ENCODE results near the gene SLTM.
"Not testable (repeated sequence)": the region's sequence is repeated elsewhere in the genome, so short reads cannot be mapped to it uniquely, and the experiment has no call there.

The SLTM gene

DNA sequence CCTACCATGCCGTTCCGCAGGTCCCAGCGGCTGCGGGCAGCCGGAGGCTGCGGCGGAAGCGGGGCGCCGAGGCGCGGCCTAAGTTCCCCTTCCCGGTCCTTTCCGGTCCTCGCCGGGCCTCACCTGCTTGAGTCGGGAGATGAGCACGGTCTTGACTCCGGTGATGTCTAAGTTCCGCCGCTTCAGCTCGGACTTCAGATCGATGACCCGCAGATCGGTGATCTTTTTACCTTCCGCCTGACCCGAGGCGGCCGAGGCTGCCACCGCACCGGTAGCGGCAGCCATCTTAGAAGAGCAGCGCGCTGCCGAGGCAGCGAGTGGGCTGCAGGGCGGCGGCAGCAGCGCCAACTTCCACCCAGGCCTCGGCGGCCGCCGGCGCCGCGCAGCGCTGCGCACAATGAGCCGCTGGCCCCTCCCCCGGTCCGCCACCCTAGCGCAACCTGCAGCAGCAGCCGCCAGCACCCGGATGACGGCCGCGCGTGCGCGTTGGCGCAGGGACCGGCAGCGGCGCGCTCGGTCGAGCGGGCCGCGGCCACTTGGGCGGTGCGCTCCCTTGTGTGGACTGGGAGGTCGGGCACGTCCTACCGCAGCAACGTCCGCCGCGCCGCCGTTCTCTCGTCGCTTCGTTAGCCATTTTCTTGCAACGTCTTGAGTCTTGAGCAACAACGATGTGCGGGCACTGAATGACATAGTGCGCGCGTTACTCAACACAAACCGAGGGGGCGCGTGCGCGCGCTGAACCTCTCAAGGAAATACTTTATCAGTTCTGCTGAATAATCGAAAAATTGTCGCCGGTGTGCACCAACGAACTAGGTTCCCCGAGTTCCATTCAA lies at the start of gene SLTM:
Gene SLTM, minus strand, starts transcription at position 399 of the 833 bp plus-strand sequence. Its CDS starts 114 bp downstream, at position 285.
- peak; percentile 92 for DNase-seq (ENCODE audit: low read depth)

DNA sequence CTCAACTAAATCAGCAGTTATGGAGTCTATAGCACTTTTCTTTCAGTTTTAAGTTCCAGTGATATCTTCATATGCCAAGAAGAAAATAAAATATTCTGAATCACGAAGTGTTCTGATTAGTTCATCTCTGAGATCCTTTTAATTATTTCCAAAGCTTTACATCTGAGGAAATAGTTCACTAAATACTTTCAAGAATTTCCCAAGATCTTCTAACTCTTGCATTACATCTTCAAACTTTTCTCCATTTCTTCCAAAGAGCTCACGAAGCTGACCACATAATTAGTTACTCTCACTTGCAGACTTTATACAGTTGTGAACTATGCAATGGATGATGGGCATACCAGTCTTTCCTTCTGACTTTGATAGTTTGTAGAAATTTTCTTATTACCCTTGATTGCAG lies 49.8 kb upstream of the SLTM start:
- no peak for DNase-seq (ENCODE audit: low read depth)

DNA sequence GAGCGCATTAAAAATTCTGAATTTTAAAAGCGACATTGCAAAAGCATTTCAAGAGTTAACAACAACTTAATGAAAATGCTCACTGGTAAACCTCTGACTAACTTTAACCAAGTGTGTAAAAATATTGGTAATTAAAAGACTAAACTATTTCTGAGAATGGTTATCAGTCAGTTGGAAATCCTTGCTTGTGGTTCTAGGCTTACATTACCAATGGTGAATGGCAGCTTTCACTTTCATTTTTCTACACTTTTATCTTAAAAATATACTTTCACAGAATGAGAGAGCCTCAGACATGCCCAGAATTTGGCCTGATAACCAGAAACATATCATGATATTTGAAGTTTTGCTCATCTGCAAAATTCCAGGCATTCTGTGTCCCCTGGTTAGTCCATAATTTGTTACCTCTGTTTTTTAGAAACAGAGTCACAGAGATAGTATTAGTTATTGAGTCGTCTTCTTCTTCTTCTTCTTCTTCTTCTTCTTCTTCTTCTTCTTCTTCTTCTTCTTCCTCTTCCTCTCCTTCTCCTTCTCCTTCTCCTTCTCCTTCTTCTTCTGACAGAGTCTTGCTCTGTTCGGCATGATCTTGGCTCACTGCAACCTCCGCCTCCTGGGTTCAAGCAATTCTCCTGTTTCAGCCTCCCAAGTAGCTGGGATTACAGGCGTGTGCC lies 48.5 kb upstream of the SLTM start:
- no peak for DNase-seq (ENCODE audit: low read depth)

GRCh38 chr15:58980351-58980939 lies 47.0 kb upstream of the SLTM start:
- no peak for DNase-seq (ENCODE audit: low read depth)

DNA sequence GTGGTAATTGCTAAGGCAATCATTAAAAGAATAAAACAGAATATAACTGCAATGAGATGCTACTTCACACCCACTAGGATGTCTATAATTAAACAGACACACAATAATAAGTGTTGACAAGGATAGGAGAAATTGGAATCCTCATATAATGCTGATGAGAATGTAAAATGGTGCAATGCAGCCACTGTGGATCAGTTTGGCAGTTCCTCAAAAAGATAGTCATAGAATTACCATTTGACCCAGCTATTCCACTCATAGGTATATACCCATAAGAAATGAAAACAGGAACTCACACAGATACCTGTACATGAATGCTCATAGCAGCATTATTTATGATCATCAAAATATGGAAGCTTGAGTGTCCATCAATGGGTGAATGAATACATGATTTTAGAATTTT lies 44.4 kb upstream of the SLTM start:
- DNase-seq (ENCODE audit: low read depth) = no peak

GRCh38 chr15:58967479-58967878 lies 34.0 kb upstream of the SLTM start:
- no peak for DNase-seq (ENCODE audit: low read depth)

GRCh38 chr15:58966698-58967097 lies 33.2 kb upstream of the SLTM start:
- no peak for DNase-seq (ENCODE audit: low read depth)

DNA sequence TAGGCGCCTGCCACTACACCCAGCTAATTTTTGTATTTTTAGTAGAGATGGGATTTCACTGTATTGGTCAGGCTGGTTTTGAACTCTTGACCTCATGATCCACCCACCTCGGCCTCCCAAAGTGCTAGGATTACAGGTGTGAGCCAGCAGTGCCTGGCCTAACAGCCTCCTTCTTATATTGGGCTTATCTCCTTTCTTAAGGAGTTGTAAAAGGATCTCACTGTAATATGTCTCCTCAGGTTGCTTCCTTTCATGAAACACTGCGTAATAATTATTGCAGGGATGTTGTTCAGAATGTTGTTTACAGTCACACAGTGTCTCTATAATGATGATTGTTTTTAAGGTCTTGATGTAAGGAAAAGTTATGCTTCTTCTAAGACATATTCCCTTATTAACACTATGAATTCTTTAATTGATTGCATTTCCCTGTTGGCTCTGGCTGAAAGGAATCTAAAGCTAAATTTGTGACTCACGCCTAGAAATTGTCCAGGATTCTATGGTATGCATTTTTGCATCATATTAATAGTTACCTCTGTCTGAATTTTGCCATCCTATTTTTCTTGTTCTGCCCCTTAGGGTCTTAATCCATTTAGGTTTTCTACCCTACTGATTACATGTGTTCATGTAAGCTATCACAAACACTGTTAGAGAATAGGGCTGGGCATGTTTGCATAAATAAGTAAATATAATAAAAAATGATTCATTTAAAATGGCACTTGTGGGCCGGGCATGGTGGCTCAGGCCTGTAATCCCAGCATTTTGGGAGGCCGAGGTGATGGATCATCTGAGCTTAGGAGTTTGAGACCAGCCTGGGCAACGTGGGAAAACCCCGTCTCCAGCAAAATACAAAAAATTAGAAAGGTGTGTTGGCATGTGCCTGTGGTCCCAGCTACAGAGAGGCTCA lies 29.4 kb upstream of the SLTM start:
- no peak for DNase-seq (ENCODE audit: low read depth)

DNA sequence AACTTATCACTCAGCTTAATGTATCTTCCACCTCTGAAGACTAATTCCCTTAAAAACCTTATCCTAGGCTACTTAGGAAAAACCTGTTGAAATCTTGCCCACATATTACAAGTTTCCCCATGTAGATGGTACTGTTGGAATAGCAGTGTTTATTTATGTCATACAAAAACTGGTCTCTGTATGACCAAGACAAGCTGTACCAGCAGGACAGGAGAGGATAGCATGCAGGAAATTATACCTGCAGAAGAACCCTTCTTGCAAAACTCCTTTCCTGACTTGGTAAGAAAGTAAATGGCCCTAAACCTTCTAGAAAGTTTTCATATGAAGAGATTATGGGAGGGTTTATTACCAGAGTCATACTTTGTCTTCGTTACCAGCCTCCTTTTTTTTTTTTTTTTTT lies 28.7 kb upstream of the SLTM start:
- DNase-seq (ENCODE audit: low read depth) = no peak

DNA sequence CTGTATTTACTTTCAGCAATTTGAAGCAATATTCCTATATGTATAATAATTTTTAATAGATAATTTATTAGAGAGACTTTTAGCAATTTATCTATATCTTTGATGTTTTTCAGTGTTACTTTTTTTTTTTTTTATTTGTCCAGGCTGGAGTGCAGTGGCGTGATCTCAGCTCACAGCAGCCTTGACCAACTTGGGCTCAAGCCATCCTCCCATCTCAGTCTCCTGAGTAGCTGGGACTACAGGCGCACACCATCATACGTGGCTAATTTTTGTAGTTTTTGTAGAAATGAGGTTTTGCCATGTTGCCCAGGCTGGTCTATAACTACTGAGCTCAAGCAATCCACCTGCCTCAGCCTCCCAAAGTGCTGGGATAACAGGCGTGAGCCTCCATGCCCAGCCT lies 25.3 kb upstream of the SLTM start:
- no peak for DNase-seq (ENCODE audit: low read depth)

DNA sequence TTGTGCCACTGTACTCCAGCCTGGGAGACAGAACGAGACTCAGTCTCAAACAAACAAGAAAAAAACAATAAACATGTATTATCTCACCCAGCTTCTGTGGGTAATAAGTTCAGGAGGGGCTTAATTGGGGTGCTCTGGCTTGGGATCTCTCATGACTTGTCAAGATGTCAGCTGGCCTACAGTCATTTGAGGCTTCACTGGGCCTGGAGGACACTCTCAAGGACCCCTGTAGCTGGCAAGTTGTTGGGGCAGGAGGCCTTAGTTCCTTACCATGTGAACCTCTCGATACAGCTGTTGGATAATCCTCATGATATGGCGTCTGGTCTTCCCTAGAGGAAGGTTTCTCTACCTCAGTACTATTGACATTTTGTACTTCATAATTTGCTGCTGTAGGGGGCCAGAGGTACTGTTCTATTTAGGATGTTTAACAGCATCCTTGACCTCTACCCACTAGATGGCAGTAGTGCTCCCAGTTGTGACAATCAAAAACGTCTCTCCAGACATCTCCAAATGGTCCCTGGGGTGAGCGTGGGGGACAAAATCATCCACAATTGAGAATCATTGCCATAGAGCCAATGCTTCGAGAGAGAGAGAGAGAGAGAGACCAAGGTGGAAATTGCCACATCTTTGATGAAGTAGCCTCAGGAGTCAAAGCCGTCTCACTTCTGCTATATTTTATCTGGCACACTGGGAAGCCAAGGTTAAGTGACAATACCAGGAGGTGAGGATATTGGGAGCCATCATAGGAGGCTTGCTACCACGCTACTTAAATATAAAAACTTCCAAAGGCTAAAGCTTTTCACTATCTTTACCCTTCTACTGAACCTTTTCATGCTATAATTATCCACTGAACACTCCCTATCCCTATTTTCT lies 23.9 kb upstream of the SLTM start:
- DNase-seq (ENCODE audit: low read depth) = peak; percentile 44

DNA sequence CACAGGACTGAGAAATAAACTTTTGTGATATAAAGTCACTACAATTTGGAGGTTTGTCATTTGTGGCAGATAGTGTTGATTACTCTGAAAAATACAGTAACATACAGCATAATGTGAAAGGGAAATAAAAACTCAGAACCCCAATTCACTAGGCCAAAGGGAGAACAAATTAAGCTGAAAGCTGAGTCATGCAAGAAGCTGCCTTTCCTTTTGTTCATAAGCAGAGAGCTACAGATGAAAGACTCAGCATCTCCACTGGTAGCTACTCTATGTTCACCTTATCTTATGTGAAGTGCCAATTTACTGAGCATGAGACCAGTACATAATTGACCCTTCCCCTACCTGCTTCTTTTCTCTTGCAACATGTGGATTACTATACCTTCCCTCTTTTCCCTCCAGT lies 19.3 kb upstream of the SLTM start:
- DNase-seq (ENCODE audit: low read depth) = no peak

- no peak for DNase-seq (ENCODE audit: low read depth)
These were observed 18.0 kb upstream of the SLTM start for GRCh38 chr15:58951388-58952007.

DNA sequence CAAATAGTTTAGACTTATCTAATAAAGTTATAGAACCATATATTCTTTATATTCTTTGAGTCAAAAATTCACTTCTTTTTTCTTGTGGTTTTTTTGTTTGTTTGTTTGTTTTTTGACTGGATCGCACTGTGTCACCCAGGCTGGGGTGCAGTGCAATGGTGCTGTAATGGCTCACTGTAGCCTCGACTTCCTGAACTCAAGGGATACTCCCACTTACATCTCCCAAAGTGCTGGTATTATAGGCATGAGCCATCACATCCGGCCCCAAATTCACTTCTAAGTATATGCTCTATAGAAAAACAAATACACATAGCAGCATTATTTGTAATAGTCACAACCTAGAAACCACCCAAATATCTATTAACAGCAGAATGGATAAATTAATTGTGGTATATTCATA lies 13.7 kb upstream of the SLTM start:
- DNase-seq (ENCODE audit: low read depth) = no peak

- DNase-seq (ENCODE audit: low read depth) = not testable (repeated sequence)
These were observed 1.5 kb upstream of the SLTM start for GRCh38 chr15:58934974-58935373.

- DNase-seq (ENCODE audit: low read depth) = no peak
These were observed 1.0 kb upstream of the SLTM start for GRCh38 chr15:58934521-58934920.

DNA sequence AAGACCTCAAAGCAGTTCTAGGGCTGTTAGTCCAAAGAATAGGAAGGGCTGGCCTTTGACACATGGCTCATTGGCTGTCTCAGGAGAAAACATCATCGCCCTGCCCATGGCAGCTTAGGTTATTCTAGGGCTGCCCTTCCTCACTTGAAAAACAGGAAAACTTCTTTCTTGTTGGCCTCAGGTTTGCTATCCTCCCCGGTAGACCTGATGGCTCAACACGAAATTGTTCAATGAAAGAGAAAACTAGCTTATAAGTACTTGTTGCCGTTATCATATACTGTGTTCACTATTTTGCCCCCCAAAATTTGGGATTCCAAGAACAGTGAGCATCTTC lies 602 bp upstream of the SLTM start:
- no peak for DNase-seq (ENCODE audit: low read depth)

DNA sequence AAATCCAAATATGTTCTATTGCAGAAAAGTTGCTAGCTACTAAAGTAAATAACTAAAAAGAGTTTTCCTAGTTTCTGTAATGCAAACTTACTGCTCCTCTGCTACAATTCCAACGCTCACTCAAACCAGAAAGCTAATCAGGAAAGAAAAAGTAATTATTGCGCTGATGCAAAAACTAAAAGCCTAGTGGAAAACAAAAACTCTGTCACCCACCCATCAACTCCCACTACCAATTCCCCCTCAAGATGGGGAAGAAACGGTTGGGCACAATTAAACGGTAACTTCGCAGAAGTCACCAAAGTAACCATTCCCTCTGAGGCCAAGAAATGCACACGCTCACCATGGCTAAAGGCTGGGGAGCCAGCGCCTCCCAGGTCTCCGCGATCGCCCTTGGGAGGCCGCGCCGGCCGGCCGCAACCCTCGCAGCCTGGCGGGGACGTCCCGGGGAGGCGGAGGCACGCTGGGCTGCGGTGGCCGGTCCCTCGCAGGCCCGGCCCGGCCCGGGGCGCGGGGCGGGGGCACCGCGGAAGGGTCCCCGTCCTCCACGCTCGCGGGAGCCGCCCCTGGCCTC lies 684 bp downstream of the SLTM start:
- no peak for DNase-seq (ENCODE audit: low read depth)

GRCh38 chr15:58931987-58932588 lies 1.4 kb downstream of the SLTM start:
- no peak for DNase-seq (ENCODE audit: low read depth)

DNA sequence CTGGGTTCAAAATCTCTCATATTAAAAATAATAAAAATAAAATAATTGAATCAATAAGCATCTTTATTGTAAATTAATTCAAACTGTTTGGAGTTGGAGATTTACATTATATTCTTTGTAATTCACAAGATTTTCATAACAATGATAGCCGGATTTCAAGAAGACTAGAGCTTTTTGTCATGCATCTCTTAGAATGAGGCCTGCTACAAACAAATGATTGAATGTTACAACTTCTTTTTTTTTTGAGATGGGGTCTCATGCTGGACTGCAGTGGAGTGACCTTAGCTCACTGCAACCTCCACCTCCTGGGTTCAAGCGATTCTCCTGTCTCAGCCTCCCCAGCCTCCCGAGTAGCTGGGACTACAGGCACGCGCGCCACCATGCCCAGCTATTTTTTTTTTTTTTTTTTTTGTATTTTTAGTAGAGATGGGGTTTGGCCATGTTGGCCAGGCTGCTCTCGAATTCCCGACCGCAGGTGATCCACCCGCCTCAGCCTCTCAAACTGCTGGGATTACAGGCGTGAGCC lies 3.5 kb downstream of the SLTM start:
- no peak for DNase-seq (ENCODE audit: low read depth)

Measured in stimulated activated CD4-positive, alpha-beta T cell treated with anti-CD3 and anti-CD28 coated beads, Interleukin-2, amount 100 ng/mL, for 4 hours (primary cell).